GM12878 (cell line): ENCODE results near the gene TSTD2. TPM values are rescaled to one million over a fixed set of nuclear protein-coding genes. Genes with fewer than 3 reads are reported as not detected.

Experiments used
- BCLAF1 ChIP-seq: fragments of 450-650 bp; IDR thresholded peaks from 2 replicates; pipeline ENCODE4 v1.6.1; 2017; ENCODE audit warnings: antibody characterized with exemption, mild to moderate bottlenecking, moderate library complexity
- CBFB ChIP-seq: IDR thresholded peaks from 2 replicates; pipeline ENCODE4 v1.6.1; 2016; ENCODE audit warnings: antibody characterized with exemption, low read depth
- CBX3 ChIP-seq: fragments of 200-600 bp; sonication (generic); IDR thresholded peaks from 2 replicates; pipeline ENCODE4 v1.6.1; 2016; ENCODE audit warnings: low read depth, borderline replicate concordance
- CHD1 ChIP-seq: IDR thresholded peaks from 2 replicates; pipeline ENCODE4 v1.6.1; 2012; ENCODE audit warnings: low read depth, low read length, improper control_type of control experiment
- E2F4 ChIP-seq: IDR thresholded peaks from 2 replicates; pipeline ENCODE4 v1.6.1; 2012; ENCODE audit warnings: low read depth, low read length, improper control_type of control experiment
- KDM1A ChIP-seq: fragments of 200-600 bp; sonication (generic); IDR thresholded peaks from 2 replicates; pipeline ENCODE4 v1.6.1; 2016; ENCODE audit warnings: borderline replicate concordance
- MAX ChIP-seq: IDR thresholded peaks from 2 replicates; pipeline ENCODE4 v1.6.1; 2012; ENCODE audit warnings: low read depth, low read length, improper control_type of control experiment
- PRDM15 ChIP-seq: fragments of 450-650 bp; formaldehyde crosslinking; IDR thresholded peaks from 2 replicates; pipeline ENCODE4 v1.4.0; 2020; ENCODE audit warnings: mild to moderate bottlenecking, moderate library complexity
- RELB ChIP-seq: fragments of 450-650 bp; IDR thresholded peaks from 2 replicates; pipeline ENCODE4 v1.6.1; 2017; ENCODE audit warnings: low read depth, mild to moderate bottlenecking, moderate library complexity
- RUNX3 ChIP-seq: IDR thresholded peaks from 2 replicates; pipeline ENCODE4 v1.6.1; 2012; ENCODE audit warnings: low read length, inconsistent platforms
- USF1 ChIP-seq: IDR thresholded peaks from 2 replicates; pipeline ENCODE4 v1.6.1; 2011; ENCODE audit warnings: borderline replicate concordance, low read depth, mild to moderate bottlenecking, moderate library complexity, mixed read lengths, low read length; ENCODE audit not compliant: insufficient read depth; ENCODE audit errors: extremely low read length
- WRNIP1 ChIP-seq: IDR thresholded peaks from 2 replicates; pipeline ENCODE4 v1.6.1; 2011; ENCODE audit warnings: low read depth, low read length, improper control_type of control experiment, borderline replicate concordance
- ZBTB40 ChIP-seq: fragments of 450-650 bp; IDR thresholded peaks from 2 replicates; pipeline ENCODE4 v1.6.1; 2016; ENCODE audit warnings: mild to moderate bottlenecking, moderate library complexity, borderline replicate concordance
- ZNF207 ChIP-seq: fragments of 450-650 bp; IDR thresholded peaks from 2 replicates; pipeline ENCODE4 v1.6.1; 2014; ENCODE audit warnings: antibody characterized with exemption, mild to moderate bottlenecking, borderline replicate concordance
- ZNF274 ChIP-seq: IDR thresholded peaks from one replicate; pipeline ENCODE4 v1.8.0; 2011; ENCODE audit not compliant: insufficient read length, insufficient read depth
- polyA plus RNA-seq, 11 experiments: library from polyadenylated mRNA; depleted of rRNA in 4 of 11; unstranded in 6 of 11; stranded (reverse) in 5 of 11; fragments of >200 nt; fragmentation: Nextera tagmentation in 4 of 11; fragmentation: Illumina TruSeq in 1 of 11; extraction: Ambion mirVana in 4 of 11; extraction: Trizol in 1 of 11; gene quantifications; 1 replicate in 1 of 11; 2 replicates in 10 of 11; pipeline versions ENCODE4 v1.2.1 to v1.2.3, GENCODE V29; 2011 to 2016; ENCODE audit warnings: inconsistent platforms in 2 of 11, missing spikeins in 2 of 11, low read depth in 1 of 11
- total RNA-seq, 4 experiments: library from RNA; depleted of rRNA in 3 of 4; stranded (reverse); fragments of >200 nt in 3 of 4; fragmentation: Illumina TruSeq in 1 of 4; extraction: Trizol in 1 of 4; gene quantifications; 2 replicates each; pipeline versions ENCODE4 v1.2.1 to v1.2.3, GENCODE V29; 2013 to 2021

TSTD2 gene
- total and polyA plus RNA-seq, 10 of the 15 experiments (the other 5 are each of a cell fraction or from before 2014, with no cell fraction given), result 5.0 to 30.6 (median 14.1) TPM

- TF ChIP-seq RUNX3 (peak; percentile 93), CHD1 (no peak), CBX3 (no peak), RELB (peak; percentile 53), KDM1A (no peak), ZBTB40 (no peak), E2F4 (no peak), PRDM15 (CRISPR knock-in tag) (no peak), ZNF207 (no peak), MAX (no peak), WRNIP1 (no peak), USF1 (no peak), ZNF274 (no peak), BCLAF1 (no peak), CBFB (no peak)
These were observed 74.1 kb downstream of the TSTD2 start (continued) for GRCh38 chr9:97559111-97559514.
